Measurements from ENCODE around the gene TOM1L1. TPM values are rescaled to one million over a fixed set of nuclear protein-coding genes. Genes with fewer than 3 reads are reported as not detected.

TOM1L1 gene
- total RNA-seq, 1 donor from 2014 or later, result 16.7 TPM

GRCh38 chr17:54971147-54971546 lies 70.5 kb downstream of the TOM1L1 start:
- H3K4me1 Mint-ChIP-seq (ENCODE audit: unreplicated experiment), result peaks cover 7% of the 10 kb centered on the region
- TF ChIP-seq, protein P1, sequence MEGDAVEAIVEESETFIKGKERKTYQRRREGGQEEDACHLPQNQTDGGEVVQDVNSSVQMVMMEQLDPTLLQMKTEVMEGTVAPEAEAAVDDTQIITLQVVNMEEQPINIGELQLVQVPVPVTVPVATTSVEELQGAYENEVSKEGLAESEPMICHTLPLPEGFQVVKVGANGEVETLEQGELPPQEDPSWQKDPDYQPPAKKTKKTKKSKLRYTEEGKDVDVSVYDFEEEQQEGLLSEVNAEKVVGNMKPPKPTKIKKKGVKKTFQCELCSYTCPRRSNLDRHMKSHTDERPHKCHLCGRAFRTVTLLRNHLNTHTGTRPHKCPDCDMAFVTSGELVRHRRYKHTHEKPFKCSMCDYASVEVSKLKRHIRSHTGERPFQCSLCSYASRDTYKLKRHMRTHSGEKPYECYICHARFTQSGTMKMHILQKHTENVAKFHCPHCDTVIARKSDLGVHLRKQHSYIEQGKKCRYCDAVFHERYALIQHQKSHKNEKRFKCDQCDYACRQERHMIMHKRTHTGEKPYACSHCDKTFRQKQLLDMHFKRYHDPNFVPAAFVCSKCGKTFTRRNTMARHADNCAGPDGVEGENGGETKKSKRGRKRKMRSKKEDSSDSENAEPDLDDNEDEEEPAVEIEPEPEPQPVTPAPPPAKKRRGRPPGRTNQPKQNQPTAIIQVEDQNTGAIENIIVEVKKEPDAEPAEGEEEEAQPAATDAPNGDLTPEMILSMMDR (IDR thresholded peaks at IDR 0.05; ENCODE audit: unreplicated experiment), result no peak
- no peak for DNase-seq (ENCODE audit: low spot score)
- H3K36me3 Mint-ChIP-seq (ENCODE audit: low read depth, unreplicated experiment), result no peaks in the 10 kb centered on the region
- no peak overlapping the region for H3K4me3 Mint-ChIP-seq (ENCODE audit: unreplicated experiment)
- no peaks in the 10 kb centered on the region for H3K27me3 Mint-ChIP-seq (ENCODE audit: unreplicated experiment)
- H3K27ac Mint-ChIP-seq (ENCODE audit: unreplicated experiment), result no peak overlapping the region
- H3K9me3 Mint-ChIP-seq (ENCODE audit: unreplicated experiment), result no peaks in the 10 kb centered on the region

DNA sequence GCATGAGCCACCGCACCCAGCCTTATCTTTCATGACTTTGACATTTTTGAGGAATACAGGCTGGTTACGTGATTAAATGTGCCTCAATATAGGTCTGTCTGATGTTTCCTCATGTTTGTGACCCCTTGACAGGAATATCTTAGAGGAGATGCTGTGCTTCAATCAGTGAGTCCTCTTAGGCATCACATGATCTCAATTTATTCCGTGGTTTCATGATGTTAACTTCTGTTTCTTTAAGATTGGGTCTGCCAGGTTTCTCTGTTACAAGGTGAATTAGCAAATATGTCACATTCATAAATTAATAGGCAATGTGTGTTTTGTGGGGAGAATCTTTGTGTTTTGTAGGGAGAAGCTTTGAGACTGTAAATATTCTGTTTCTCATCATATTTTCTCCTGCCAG lies 71.2 kb downstream of the TOM1L1 start:
- H3K4me3 Mint-ChIP-seq (ENCODE audit: unreplicated experiment), result no peak overlapping the region
- TF ChIP-seq, protein P1 (IDR thresholded peaks at IDR 0.05; ENCODE audit: unreplicated experiment), result no peak
- no peak overlapping the region for H3K27ac Mint-ChIP-seq (ENCODE audit: unreplicated experiment)
- H3K4me1 Mint-ChIP-seq (ENCODE audit: unreplicated experiment), result peaks cover 3% of the 10 kb centered on the region
- peaks cover 2% of the 10 kb centered on the region for H3K36me3 Mint-ChIP-seq (ENCODE audit: low read depth, unreplicated experiment)
- no peaks in the 10 kb centered on the region for H3K27me3 Mint-ChIP-seq (ENCODE audit: unreplicated experiment)
- no peaks in the 10 kb centered on the region for H3K9me3 Mint-ChIP-seq (ENCODE audit: unreplicated experiment)
- no peak for DNase-seq (ENCODE audit: low spot score)

GRCh38 chr17:54972406-54973138 lies 71.9 kb downstream of the TOM1L1 start:
- Mint-ChIP-seq H3K27ac (ENCODE audit: unreplicated experiment) (no peak overlapping the region), H3K27me3 (ENCODE audit: unreplicated experiment) (no peaks in the 10 kb centered on the region), H3K4me3 (ENCODE audit: unreplicated experiment) (no peak overlapping the region), H3K9me3 (ENCODE audit: unreplicated experiment) (no peaks in the 10 kb centered on the region), H3K4me1 (ENCODE audit: unreplicated experiment) (no peaks in the 10 kb centered on the region), H3K36me3 (ENCODE audit: low read depth, unreplicated experiment) (peaks cover 4% of the 10 kb centered on the region)
- TF ChIP-seq, protein P1 (IDR thresholded peaks at IDR 0.05; ENCODE audit: unreplicated experiment), result no peak
- no peak for DNase-seq (ENCODE audit: low spot score)

DNA sequence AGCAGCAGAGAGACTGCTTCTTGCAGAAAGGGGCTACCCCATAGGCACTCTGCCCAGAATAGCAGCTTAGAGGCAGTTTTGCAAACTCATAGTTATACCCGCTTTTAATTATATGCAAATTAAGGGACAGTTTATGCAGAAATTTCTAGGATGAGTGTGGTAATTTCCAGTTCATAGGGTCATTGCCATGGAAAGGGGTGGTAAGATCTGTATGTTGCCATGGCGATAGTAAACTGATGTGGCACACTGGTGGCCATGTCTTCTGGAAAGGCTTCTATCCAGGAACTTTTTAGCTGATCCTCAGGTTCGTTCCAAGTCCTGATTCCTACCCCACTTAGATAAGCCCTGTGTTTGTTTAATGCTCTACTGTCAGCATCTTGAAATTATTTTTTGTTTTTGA lies 74.1 kb downstream of the TOM1L1 start:
- Mint-ChIP-seq H3K4me1 (ENCODE audit: unreplicated experiment) (no peaks in the 10 kb centered on the region), H3K36me3 (ENCODE audit: low read depth, unreplicated experiment) (peaks cover 4% of the 10 kb centered on the region), H3K4me3 (ENCODE audit: unreplicated experiment) (no peak overlapping the region), H3K27me3 (ENCODE audit: unreplicated experiment) (no peaks in the 10 kb centered on the region), H3K27ac (ENCODE audit: unreplicated experiment) (no peak overlapping the region), H3K9me3 (ENCODE audit: unreplicated experiment) (no peaks in the 10 kb centered on the region)
- DNase-seq (ENCODE audit: low spot score), result no peak
- TF ChIP-seq, protein P1 (IDR thresholded peaks at IDR 0.05; ENCODE audit: unreplicated experiment), result no peak

DNA sequence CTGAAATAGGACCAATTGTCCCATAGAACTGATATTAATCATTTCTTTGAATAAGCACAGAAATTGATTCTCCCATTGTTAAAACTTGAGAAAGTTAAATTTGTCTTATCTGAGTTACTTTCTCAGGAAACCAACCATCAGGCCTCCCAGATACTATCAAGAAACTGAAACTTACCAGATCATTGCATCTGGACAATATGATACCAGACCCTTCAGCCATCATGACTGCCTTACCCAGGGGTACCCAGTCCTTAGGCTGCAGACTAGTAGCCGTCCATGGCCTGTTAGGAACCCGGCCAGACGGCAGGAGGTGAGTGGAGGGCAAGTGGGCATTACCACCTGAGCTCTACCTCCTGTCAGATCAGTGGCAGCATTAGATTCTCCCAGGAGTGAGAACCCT lies 75.7 kb downstream of the TOM1L1 start:
- Mint-ChIP-seq H3K36me3 (ENCODE audit: low read depth, unreplicated experiment) (peaks cover 4% of the 10 kb centered on the region), H3K4me3 (ENCODE audit: unreplicated experiment) (no peak overlapping the region), H3K9me3 (ENCODE audit: unreplicated experiment) (no peaks in the 10 kb centered on the region), H3K4me1 (ENCODE audit: unreplicated experiment) (no peaks in the 10 kb centered on the region), H3K27me3 (ENCODE audit: unreplicated experiment) (no peaks in the 10 kb centered on the region), H3K27ac (ENCODE audit: unreplicated experiment) (no peak overlapping the region)
- TF ChIP-seq, protein P1 (IDR thresholded peaks at IDR 0.05; ENCODE audit: unreplicated experiment), result no peak
- no peak for DNase-seq (ENCODE audit: low spot score)

Measured in endothelial cell (in vitro differentiated cells).